Measurements from ENCODE around the gene SLC16A12. TPM values are rescaled to one million over a fixed set of nuclear protein-coding genes. Genes with fewer than 3 reads are reported as not detected.
"Not testable (repeated sequence)": the region's sequence is repeated elsewhere in the genome, so short reads cannot be mapped to it uniquely, and the experiment has no call there.

SLC16A12 gene
- total RNA-seq, 4 donors from 2014 or later: 25.4 to 137 (median 35.3) TPM

DNA sequence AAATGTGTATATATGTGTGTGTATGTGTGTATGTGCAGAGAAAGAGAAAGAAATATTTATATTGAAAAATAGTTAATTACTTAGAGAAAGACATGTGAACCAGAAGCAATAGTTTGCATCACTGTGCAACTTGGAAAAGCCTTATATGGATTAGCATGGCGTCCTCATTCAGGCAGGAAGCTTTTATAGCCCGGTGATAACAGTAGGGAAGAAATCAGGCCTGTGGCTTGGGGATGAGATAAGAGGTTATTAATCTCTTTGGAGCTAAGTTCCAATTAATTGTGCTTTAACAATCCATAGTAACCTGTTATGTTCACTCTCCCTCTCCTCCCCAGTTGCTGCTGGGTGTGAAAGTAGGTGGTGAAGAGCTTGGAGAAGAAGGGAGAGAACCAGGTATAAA, 84.5 kb downstream of the SLC16A12 start:
- Histone ChIP-seq H3K9me3 (no peaks in the 10 kb centered on the region), H3K4me3 (replicated peaks in 1 of 3) (no peak overlapping the region), H3K27me3 (no peaks in the 10 kb centered on the region), H3K4me1 (no peaks in the 10 kb centered on the region), H3K36me3 (no peaks in the 10 kb centered on the region), H3K27ac (no peak overlapping the region)
- no peak for TF ChIP-seq POLR2A (IDR thresholded peaks at IDR 0.05)
- TF ChIP-seq, protein P1, sequence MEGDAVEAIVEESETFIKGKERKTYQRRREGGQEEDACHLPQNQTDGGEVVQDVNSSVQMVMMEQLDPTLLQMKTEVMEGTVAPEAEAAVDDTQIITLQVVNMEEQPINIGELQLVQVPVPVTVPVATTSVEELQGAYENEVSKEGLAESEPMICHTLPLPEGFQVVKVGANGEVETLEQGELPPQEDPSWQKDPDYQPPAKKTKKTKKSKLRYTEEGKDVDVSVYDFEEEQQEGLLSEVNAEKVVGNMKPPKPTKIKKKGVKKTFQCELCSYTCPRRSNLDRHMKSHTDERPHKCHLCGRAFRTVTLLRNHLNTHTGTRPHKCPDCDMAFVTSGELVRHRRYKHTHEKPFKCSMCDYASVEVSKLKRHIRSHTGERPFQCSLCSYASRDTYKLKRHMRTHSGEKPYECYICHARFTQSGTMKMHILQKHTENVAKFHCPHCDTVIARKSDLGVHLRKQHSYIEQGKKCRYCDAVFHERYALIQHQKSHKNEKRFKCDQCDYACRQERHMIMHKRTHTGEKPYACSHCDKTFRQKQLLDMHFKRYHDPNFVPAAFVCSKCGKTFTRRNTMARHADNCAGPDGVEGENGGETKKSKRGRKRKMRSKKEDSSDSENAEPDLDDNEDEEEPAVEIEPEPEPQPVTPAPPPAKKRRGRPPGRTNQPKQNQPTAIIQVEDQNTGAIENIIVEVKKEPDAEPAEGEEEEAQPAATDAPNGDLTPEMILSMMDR (IDR thresholded peaks at IDR 0.05): no peak
- WGBS, 2 donors: 91 to 97% methylated on average over 2 of the region's 2 CpGs
- DNase-seq: no peak
- intact Hi-C loops (cut with DNase I): no loop called here

DNA sequence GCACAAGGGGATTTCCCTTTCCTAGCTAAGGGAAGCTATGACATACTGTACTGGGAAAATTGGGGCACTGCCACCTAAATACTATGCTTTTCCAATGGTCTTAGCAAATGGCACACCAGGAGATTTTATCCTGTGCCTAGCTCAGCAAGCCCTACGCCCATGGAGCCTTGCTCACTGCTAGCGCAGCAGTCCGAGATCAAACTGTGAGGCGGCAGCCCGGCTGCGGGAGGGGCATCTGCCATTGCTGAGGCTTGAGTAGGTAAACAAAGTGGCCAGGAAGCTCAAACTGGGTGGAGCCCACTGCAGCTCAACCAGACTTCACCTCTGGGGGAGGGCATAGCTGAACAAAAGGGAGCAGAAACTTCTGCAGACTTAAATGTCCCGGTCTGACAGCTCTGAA, 90.6 kb downstream of the SLC16A12 start:
- H3K27me3 ChIP-seq; intact Hi-C loops (cut with DNase I); DNase-seq; H3K4me3 ChIP-seq (replicated peaks in 1 of 3); H3K4me1 ChIP-seq; H3K27ac ChIP-seq; H3K9me3 ChIP-seq; H3K36me3 ChIP-seq: not testable (repeated sequence)
- 94 to 100% methylated on average over 7 of the region's 7 CpGs for WGBS, 2 donors

GRCh38 chr10:89442289-89442688, 93.1 kb downstream of the SLC16A12 start:
- WGBS, 2 donors: 85% methylated on average over 1 of the region's 1 CpG
- H3K27me3 ChIP-seq: no peaks in the 10 kb centered on the region
- DNase-seq: no peak
- intact Hi-C loops (cut with DNase I): no loop called here
- H3K4me1 ChIP-seq: no peaks in the 10 kb centered on the region
- H3K9me3 ChIP-seq: no peaks in the 10 kb centered on the region
- no peak overlapping the region for H3K27ac ChIP-seq
- H3K36me3 ChIP-seq: no peaks in the 10 kb centered on the region
- no peak for TF ChIP-seq POLR2A (IDR thresholded peaks at IDR 0.05)
- TF ChIP-seq, protein P1 (IDR thresholded peaks at IDR 0.05): no peak
- H3K4me3 ChIP-seq (replicated peaks in 1 of 3): no peak overlapping the region

DNA sequence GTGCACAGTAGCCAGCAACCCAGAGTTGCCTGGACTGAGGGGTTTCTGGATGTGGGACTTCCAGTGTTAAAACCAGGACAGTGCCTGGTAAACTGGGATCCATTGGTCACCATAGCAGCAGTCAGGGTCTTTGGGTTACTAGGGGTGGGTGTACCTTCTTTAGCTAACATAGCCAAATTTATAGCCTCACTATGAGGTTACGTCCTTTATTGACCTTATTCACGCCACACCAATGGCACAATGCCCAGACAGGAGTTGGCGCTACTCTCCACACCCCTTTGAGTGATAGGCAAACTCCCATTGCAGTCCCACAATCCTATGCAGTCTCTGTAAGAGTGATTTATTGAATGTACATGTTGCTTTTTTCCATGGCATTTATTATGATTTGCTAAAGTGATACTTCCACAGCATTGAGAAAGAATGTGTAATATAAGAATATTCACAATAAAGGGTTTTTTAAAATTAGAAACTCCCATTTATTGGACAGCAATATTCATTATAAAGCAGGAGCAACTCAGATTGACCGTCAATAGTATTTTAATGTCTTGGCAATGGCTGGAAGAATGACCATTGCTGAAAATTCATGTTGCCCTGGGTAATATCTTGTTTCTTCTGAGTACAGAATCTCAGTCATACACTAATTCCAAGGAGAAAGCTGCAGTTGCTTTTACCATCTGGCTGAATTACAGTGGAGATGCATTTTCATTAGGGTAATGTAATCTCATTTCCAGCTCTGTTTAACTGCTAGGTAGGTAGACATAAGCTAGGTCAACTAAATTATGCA, 95.0 kb downstream of the SLC16A12 start:
- intact Hi-C loops (cut with DNase I): no loop called here
- no peak for DNase-seq
- H3K9me3 ChIP-seq: no peaks in the 10 kb centered on the region
- no peak for TF ChIP-seq POLR2A (IDR thresholded peaks at IDR 0.05)
- TF ChIP-seq, protein P1 (IDR thresholded peaks at IDR 0.05): no peak
- no peaks in the 10 kb centered on the region for H3K4me1 ChIP-seq
- H3K27me3 ChIP-seq: no peaks in the 10 kb centered on the region
- 75 to 89% methylated on average over 4 of the region's 4 CpGs for WGBS, 2 donors
- no peak overlapping the region for H3K27ac ChIP-seq
- no peak overlapping the region for H3K4me3 ChIP-seq (replicated peaks in 1 of 3)
- no peaks in the 10 kb centered on the region for H3K36me3 ChIP-seq

GRCh38 chr10:89438525-89438924, 96.9 kb downstream of the SLC16A12 start:
- Histone ChIP-seq H3K4me3 (replicated peaks in 1 of 3) (no peak overlapping the region), H3K4me1 (no peaks in the 10 kb centered on the region), H3K27me3 (no peaks in the 10 kb centered on the region), H3K27ac (no peak overlapping the region), H3K9me3 (no peaks in the 10 kb centered on the region), H3K36me3 (no peaks in the 10 kb centered on the region)
- no peak for DNase-seq
- 91 to 94% methylated on average over 4 of the region's 4 CpGs for WGBS, 2 donors
- no peak for TF ChIP-seq POLR2A (IDR thresholded peaks at IDR 0.05)
- TF ChIP-seq, protein P1 (IDR thresholded peaks at IDR 0.05): no peak
- intact Hi-C loops (cut with DNase I): no loop called here
